GM10248 (cell line): ENCODE measurements around the gene RUNX1.

Experiments used
- CTCF ChIA-PET: fragments of 300-600 bp; sonication (Branson Sonifier 250); formaldehyde crosslinking; extraction: SDS; loops from one replicate; lab custom pipeline; 2021; ENCODE audit warnings: antibody characterized with exemption; lab: Yijun Ruan, JAX
- POLR2A ChIA-PET: fragments of 350-650 bp; sonication (Branson Sonifier 250); formaldehyde crosslinking; extraction: SDS; loops from one replicate; lab custom pipeline; 2020; ENCODE audit warnings: antibody characterized with exemption; lab: Yijun Ruan, JAX
- DNase-seq: peaks from one replicate; pipeline ENCODE4 v3.0.0; 2012; ENCODE audit errors: extremely low spot score
- CTCF ChIP-seq: IDR thresholded peaks from 2 replicates; pipeline ENCODE4 v1.5.1; 2012; ENCODE audit warnings: mild to moderate bottlenecking, low read depth; ENCODE audit errors: extremely low read depth, missing control alignments, control extremely low read depth

Gene RUNX1

DNA sequence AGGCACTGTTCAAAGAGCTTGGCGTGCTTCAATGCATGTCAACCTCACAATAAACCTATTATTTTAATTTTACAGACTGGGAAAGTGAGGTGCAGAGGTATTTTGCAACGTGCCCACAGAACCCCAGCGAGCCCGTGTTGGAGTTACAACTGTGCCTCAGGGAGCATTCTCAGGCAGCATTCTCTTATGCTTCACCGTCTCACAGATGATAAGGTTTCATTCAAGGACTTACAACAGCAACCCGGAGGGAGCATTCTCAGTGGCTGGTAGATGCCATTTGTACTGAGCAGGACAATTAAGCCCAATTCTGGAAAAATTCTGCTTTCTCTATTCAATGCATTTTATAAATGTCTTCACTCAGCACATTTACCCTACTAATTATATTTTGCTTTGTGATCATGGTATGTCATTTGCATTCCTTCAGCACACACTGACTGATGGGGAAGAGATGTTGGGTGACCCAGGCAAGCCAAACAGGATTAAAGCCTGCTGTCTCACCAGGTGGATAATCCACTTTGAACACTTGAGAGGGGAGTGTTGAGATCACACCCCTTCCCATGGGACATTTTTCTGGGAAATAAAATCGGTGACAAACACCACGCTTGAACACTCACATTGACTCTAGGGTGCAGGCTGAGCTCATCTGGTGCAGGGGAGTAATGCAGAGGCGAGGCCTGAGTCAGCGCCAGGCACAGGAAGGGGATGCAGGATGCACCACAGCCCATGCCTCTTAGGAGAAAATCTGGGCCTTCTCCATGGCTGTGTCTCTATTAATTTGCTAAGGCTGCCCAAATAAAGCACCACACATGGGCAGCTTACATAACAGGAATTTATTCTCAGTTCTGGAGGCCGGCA lies 266.4 kb downstream of the RUNX1 start:
- DNase-seq: no peak
- CTCF ChIA-PET: interaction anchor here (1.2 kb wide), 1 partner anchor 37 kb away, joined by 3 read pairs; no protein-coding TSS in a partner anchor

GRCh38 chr21:34781526-34781925 lies 267.6 kb downstream of the RUNX1 start:
- no peak for TF ChIP-seq CTCF
- no peak for DNase-seq
- POLR2A ChIA-PET: no interaction called here
- CTCF ChIA-PET: no interaction called here

More for the DNA sequence above, 266.4 kb downstream of the RUNX1 start:
- POLR2A ChIA-PET: no interaction called here
- TF ChIP-seq CTCF: no peak

GRCh38 chr21:34779860-34780259 lies 269.2 kb downstream of the RUNX1 start:
- ChIA-PET CTCF (no interaction called here), POLR2A (no interaction called here)
- no peak for DNase-seq
- TF ChIP-seq CTCF: no peak

DNA sequence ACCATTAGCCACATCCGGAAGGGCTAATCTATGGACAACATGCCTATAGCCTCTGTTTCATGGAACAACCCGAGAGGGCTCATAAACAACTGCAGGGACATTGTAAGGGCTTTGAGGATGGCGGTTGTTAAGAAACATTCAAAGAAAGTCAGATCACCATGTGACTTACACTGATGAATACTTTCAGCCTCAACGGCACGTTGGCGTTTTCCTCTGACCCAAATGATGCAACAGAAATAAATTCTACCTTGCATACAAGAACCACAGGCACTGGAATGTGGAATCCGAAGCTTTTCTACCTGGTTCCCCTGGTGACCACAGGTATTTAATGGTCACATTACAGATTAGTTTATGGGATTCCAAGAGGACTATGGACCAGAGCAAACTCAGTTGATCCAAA lies 273.3 kb downstream of the RUNX1 start:
- CTCF ChIA-PET: interaction anchor here (0.6 kb wide), 1 partner anchor 22 kb away, joined by 3 read pairs; no protein-coding TSS in a partner anchor
- TF ChIP-seq CTCF: no peak
- POLR2A ChIA-PET: no interaction called here
- no peak for DNase-seq

GRCh38 chr21:34774750-34775149 lies 274.4 kb downstream of the RUNX1 start:
- TF ChIP-seq CTCF: no peak
- DNase-seq: no peak
- POLR2A ChIA-PET: no interaction called here
- CTCF ChIA-PET: interaction anchor here (0.7 to 1.7 kb wide), 4 partner anchors 9 to 41 kb away, joined by 3 to 7 read pairs (median 4); no protein-coding TSS in a partner anchor

DNA sequence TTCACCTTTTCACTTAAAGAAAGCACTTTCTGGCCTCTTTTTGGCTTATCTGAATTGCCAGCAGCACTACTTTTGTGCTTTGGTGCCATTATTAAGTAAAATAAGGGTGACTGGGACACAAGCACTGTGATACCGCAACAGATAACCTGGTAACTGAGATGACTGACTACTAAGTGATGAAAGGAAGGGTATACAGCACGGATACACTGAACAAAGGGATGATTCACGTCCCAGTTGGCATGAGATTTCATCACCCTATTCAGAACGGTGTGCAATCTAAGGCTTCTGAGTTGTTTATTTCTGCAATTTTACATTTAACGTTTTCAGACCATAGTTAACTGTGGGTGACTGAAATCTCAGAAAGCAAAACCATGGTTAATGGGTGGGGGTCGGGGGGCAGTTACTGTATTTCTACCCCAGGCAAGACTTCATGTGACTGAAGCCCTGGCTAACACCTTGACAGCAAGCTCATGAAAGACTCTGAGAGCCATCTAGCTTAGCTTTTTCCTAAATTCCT lies 277.5 kb downstream of the RUNX1 start:
- no peak for DNase-seq
- ChIA-PET POLR2A (no interaction called here), CTCF (interaction anchor here (1.8 kb wide), 1 partner anchor 16 kb away, joined by 3 read pairs; no protein-coding TSS in a partner anchor)
- no peak for TF ChIP-seq CTCF
